Measurements from ENCODE around the gene ATP7B.
"Not testable (repeated sequence)": the region's sequence is repeated elsewhere in the genome, so short reads cannot be mapped to it uniquely, and the experiment has no call there.

Gene ATP7B

DNA sequence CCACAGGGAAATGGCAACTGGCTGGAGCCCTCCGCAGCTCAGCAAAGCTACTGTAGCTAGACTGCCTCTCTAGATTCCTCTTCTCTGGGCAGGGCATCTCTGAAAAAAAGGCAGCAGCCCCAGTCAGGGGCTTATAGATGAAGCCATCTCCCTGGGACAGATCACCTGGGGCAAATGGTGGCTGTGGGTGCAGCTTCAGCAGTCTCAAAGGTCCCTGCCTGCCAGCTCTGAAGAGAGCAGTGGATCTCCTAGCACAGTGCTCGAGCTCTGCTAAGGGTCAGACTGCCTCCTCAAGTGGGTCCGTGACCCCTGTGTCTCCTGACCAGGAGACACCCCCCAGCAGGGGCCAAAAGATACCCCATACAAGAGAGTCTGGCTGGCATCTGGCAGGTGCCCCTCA is 28.0 kb downstream of the ATP7B start:
- not testable (repeated sequence) for H3K4me3 ChIP-seq (ENCODE audit: low read length); H2AFZ ChIP-seq (ENCODE audit: low read depth, low read length); H3K36me3 ChIP-seq (ENCODE audit: insufficient read depth, low read length); H3K4me1 ChIP-seq (ENCODE audit: insufficient read depth, low read length); H3K9me3 ChIP-seq (ENCODE audit: low read length); H3K27me3 ChIP-seq (ENCODE audit: insufficient read depth, low read length)

DNA sequence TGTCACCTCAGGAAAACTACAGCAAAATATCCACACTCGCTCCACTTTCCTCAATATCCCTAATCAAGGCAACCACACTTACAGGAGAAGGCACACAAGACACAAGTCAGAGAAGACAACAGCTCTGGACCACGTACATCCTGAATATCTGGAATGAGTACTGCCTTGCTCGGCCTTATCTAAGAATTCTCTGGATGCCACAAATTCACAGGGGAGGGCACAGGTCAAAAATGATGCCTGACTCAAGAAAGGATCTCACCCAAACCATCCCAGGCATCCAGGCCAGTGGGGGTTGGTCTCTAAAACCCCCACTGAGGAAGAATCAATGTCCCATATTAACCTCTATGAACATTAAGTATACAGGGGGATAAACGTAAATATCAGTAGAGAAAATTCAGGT is 29.9 kb downstream of the ATP7B start:
- H3K4me3 ChIP-seq (ENCODE audit: low read length): no peak overlapping the region
- H3K4me1 ChIP-seq (ENCODE audit: insufficient read depth, low read length): no peaks in the 10 kb centered on the region
- H2AFZ ChIP-seq (ENCODE audit: low read depth, low read length): no peak overlapping the region
- no peaks in the 10 kb centered on the region for H3K36me3 ChIP-seq (ENCODE audit: insufficient read depth, low read length)
- no peaks in the 10 kb centered on the region for H3K27me3 ChIP-seq (ENCODE audit: insufficient read depth, low read length)
- H3K9me3 ChIP-seq (ENCODE audit: low read length): no peaks in the 10 kb centered on the region

- H3K36me3 ChIP-seq (ENCODE audit: insufficient read depth, low read length): no peaks in the 10 kb centered on the region
- no peaks in the 10 kb centered on the region for H3K9me3 ChIP-seq (ENCODE audit: low read length)
- no peaks in the 10 kb centered on the region for H3K27me3 ChIP-seq (ENCODE audit: insufficient read depth, low read length)
- H3K4me3 ChIP-seq (ENCODE audit: low read length): no peak overlapping the region
- H2AFZ ChIP-seq (ENCODE audit: low read depth, low read length): no peak overlapping the region
- no peaks in the 10 kb centered on the region for H3K4me1 ChIP-seq (ENCODE audit: insufficient read depth, low read length)
Observed at GRCh38 chr13:51980908-51981307, 30.3 kb downstream of the ATP7B start.

DNA sequence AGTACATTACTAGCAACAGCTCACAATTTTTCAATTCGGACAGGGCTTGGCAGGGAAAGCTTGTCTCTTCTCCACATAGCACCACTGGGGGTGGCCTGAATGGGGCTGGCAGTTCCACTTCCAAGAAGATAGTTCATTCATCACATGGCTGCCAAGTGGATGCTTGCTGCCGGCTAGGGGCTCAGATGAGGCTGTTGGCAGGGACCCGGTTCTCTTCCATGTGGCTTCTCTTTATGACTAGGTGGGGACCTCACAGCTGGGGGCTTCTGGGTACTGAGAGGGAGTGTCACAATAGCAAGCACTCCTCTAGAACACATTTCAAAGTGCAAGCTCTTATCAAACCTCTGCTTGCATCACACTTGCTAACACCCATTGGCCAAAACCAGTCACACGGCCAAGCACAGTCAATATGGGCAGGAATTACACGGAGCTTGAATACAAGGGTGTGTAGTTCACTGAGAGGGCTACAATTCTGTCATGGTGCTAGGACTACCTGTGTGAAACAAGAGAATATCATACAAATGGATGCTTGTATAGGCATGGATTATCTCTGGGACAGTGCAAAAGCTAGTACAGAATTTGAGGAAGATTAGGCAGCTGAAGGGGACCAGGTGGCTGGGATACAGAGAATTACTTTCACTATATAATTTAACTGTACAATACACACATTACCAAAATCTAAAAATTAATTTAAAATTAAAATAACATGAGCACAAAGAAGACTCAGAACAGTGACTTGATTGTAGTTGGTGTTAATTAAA is 32.3 kb downstream of the ATP7B start:
- H3K27me3 ChIP-seq (ENCODE audit: insufficient read depth, low read length): no peaks in the 10 kb centered on the region
- H2AFZ ChIP-seq (ENCODE audit: low read depth, low read length): no peak overlapping the region
- H3K9me3 ChIP-seq (ENCODE audit: low read length): no peaks in the 10 kb centered on the region
- H3K4me1 ChIP-seq (ENCODE audit: insufficient read depth, low read length): no peaks in the 10 kb centered on the region
- H3K36me3 ChIP-seq (ENCODE audit: insufficient read depth, low read length): no peaks in the 10 kb centered on the region
- H3K4me3 ChIP-seq (ENCODE audit: low read length): no peak overlapping the region

- Histone ChIP-seq H3K9me3 (ENCODE audit: low read length) (no peaks in the 10 kb centered on the region), H3K4me1 (ENCODE audit: insufficient read depth, low read length) (no peaks in the 10 kb centered on the region), H2AFZ (ENCODE audit: low read depth, low read length) (no peak overlapping the region), H3K4me3 (ENCODE audit: low read length) (no peak overlapping the region), H3K27me3 (ENCODE audit: insufficient read depth, low read length) (no peaks in the 10 kb centered on the region), H3K36me3 (ENCODE audit: insufficient read depth, low read length) (no peaks in the 10 kb centered on the region)
Observed at GRCh38 chr13:51977625-51978024, 33.6 kb downstream of the ATP7B start.

DNA sequence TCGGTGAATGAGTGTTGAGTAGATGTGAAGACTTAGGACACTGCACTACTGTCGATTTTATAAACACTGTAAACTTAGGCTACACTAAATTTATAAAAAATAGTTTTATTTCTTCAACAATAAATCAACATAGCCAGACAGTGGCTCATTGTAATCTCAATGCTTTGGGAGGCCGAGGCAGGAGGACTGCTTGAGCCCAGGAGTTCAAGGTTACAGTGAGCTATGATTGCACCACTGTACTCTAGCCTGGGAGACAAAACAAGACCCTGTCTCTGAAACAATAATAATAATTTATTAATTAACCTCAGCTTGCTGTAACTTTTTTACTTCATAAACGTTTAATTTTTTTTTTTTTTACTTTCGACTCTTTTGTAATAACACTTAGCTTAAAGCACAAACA is 34.4 kb downstream of the ATP7B start:
- no peaks in the 10 kb centered on the region for H3K4me1 ChIP-seq (ENCODE audit: insufficient read depth, low read length)
- no peak overlapping the region for H2AFZ ChIP-seq (ENCODE audit: low read depth, low read length)
- no peaks in the 10 kb centered on the region for H3K9me3 ChIP-seq (ENCODE audit: low read length)
- no peaks in the 10 kb centered on the region for H3K36me3 ChIP-seq (ENCODE audit: insufficient read depth, low read length)
- no peak overlapping the region for H3K4me3 ChIP-seq (ENCODE audit: low read length)
- H3K27me3 ChIP-seq (ENCODE audit: insufficient read depth, low read length): no peaks in the 10 kb centered on the region

DNA sequence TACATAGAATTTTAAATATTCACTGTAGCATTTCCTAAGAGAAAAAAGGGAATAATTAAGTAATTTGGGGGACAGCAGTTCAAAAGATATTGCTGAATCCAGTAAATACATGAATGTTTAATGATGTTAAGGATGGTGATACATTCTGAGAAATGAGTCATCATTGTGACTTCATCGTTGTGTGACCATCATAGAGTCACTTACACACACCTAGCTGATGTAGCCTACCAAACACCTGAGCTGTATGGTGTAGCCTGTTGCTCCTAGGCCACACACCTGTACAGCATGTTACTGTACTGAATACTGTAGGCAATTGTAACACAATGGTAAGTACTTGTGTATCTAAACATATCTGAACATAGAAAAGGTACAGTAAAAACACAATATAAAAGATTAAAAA is 34.8 kb downstream of the ATP7B start:
- no peaks in the 10 kb centered on the region for H3K9me3 ChIP-seq (ENCODE audit: low read length)
- H3K27me3 ChIP-seq (ENCODE audit: insufficient read depth, low read length): no peaks in the 10 kb centered on the region
- H2AFZ ChIP-seq (ENCODE audit: low read depth, low read length): no peak overlapping the region
- H3K36me3 ChIP-seq (ENCODE audit: insufficient read depth, low read length): no peaks in the 10 kb centered on the region
- H3K4me1 ChIP-seq (ENCODE audit: insufficient read depth, low read length): no peaks in the 10 kb centered on the region
- no peak overlapping the region for H3K4me3 ChIP-seq (ENCODE audit: low read length)

DNA sequence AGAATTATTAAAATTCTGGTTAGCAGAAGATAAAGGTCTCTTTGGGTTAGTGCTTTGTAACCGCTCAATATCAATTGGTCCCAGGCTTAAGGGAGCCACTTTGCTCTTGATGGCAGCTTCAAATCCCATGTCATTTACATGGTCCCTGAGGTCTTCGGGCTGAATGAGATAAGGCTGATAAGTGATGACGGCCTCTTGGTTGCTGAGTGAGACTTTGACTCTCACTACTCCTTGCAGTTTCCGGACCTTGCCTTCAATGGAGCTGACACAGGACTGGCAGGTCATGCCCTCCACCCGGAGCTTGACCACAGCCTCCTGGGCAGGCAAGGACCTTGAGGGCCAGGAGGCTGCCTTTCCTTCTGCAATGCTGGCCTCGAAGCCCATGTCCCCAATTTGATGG is 36.8 kb downstream of the ATP7B start:
- H3K4me1 ChIP-seq (ENCODE audit: insufficient read depth, low read length): no peaks in the 10 kb centered on the region
- no peaks in the 10 kb centered on the region for H3K36me3 ChIP-seq (ENCODE audit: insufficient read depth, low read length)
- H2AFZ ChIP-seq (ENCODE audit: low read depth, low read length): no peak overlapping the region
- no peaks in the 10 kb centered on the region for H3K27me3 ChIP-seq (ENCODE audit: insufficient read depth, low read length)
- H3K9me3 ChIP-seq (ENCODE audit: low read length): no peaks in the 10 kb centered on the region
- no peak overlapping the region for H3K4me3 ChIP-seq (ENCODE audit: low read length)

DNA sequence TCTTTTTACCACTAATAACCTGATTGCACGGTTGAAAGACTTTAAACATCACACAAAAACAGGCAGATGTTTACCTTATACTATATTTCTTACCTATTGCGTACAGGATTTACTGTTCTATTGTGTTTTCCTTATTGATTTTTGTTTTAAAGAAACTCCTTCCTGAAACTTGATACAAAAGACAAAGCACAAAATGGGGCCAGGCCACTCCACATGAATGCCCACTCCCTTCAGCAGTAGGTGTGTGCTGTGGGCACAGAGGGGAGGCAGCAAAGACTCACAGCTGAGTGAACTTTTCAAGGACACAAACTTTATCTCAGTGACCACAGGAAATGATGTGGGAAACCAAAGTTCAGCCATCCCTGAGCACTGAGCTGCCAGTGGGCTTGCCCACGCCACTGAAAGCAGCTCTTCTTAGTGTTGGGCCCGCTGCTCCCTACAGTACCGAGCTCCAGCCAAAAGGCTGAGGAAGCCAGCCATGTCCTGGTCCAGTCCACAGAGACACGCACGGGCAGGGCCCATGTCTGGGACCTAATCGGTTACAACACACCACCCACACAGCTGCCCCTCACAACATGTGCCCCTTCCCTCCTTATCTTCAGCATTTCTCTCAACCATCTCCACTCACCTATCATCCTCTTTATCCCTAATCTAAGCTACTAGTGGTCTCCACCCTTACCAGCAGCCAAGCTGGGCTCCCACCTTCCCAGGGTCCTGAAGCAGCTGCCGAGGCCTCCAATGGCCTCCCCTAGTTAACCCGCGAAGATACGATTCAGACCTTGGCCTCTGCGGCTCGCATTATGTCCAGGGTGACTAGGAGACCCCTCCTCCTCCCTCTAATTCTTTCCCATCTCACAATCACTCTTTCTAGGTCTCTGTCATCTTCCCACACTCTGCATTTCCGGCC is 39.5 kb downstream of the ATP7B start:
- H3K4me3 ChIP-seq (ENCODE audit: low read length): no peak overlapping the region
- no peaks in the 10 kb centered on the region for H3K27me3 ChIP-seq (ENCODE audit: insufficient read depth, low read length)
- no peaks in the 10 kb centered on the region for H3K4me1 ChIP-seq (ENCODE audit: insufficient read depth, low read length)
- H3K9me3 ChIP-seq (ENCODE audit: low read length): no peaks in the 10 kb centered on the region
- no peak overlapping the region for H2AFZ ChIP-seq (ENCODE audit: low read depth, low read length)
- no peaks in the 10 kb centered on the region for H3K36me3 ChIP-seq (ENCODE audit: insufficient read depth, low read length)

- H3K9me3 ChIP-seq (ENCODE audit: low read length): no peaks in the 10 kb centered on the region
- no peaks in the 10 kb centered on the region for H3K27me3 ChIP-seq (ENCODE audit: insufficient read depth, low read length)
- no peak overlapping the region for H2AFZ ChIP-seq (ENCODE audit: low read depth, low read length)
- H3K4me1 ChIP-seq (ENCODE audit: insufficient read depth, low read length): no peaks in the 10 kb centered on the region
- no peaks in the 10 kb centered on the region for H3K36me3 ChIP-seq (ENCODE audit: insufficient read depth, low read length)
- H3K4me3 ChIP-seq (ENCODE audit: low read length): no peak overlapping the region
Observed at GRCh38 chr13:51970349-51970748, 40.9 kb downstream of the ATP7B start.

- no peak overlapping the region for H3K4me3 ChIP-seq (ENCODE audit: low read length)
- H3K4me1 ChIP-seq (ENCODE audit: insufficient read depth, low read length): no peaks in the 10 kb centered on the region
- H3K9me3 ChIP-seq (ENCODE audit: low read length): no peaks in the 10 kb centered on the region
- no peak overlapping the region for H2AFZ ChIP-seq (ENCODE audit: low read depth, low read length)
- no peaks in the 10 kb centered on the region for H3K27me3 ChIP-seq (ENCODE audit: insufficient read depth, low read length)
- no peaks in the 10 kb centered on the region for H3K36me3 ChIP-seq (ENCODE audit: insufficient read depth, low read length)
Observed at GRCh38 chr13:51967482-51968446, 43.5 kb downstream of the ATP7B start.

- H2AFZ ChIP-seq (ENCODE audit: low read depth, low read length): no peak overlapping the region
- H3K9me3 ChIP-seq (ENCODE audit: low read length): no peaks in the 10 kb centered on the region
- H3K36me3 ChIP-seq (ENCODE audit: insufficient read depth, low read length): no peaks in the 10 kb centered on the region
- no peaks in the 10 kb centered on the region for H3K27me3 ChIP-seq (ENCODE audit: insufficient read depth, low read length)
- H3K4me3 ChIP-seq (ENCODE audit: low read length): no peak overlapping the region
- no peaks in the 10 kb centered on the region for H3K4me1 ChIP-seq (ENCODE audit: insufficient read depth, low read length)
Observed at GRCh38 chr13:51966186-51966585, 45.1 kb downstream of the ATP7B start.
